HG02852 (cell line): ENCODE measurements around the gene SH2B2.

Experiments
- ATAC-seq: cut with Tn5 transposase; IDR thresholded peaks from one replicate; pipeline ENCODE4 v1.9.1; 2021; ENCODE audit warnings: mild to moderate bottlenecking, moderate library complexity; ENCODE audit not compliant: unreplicated experiment

Gene SH2B2

DNA sequence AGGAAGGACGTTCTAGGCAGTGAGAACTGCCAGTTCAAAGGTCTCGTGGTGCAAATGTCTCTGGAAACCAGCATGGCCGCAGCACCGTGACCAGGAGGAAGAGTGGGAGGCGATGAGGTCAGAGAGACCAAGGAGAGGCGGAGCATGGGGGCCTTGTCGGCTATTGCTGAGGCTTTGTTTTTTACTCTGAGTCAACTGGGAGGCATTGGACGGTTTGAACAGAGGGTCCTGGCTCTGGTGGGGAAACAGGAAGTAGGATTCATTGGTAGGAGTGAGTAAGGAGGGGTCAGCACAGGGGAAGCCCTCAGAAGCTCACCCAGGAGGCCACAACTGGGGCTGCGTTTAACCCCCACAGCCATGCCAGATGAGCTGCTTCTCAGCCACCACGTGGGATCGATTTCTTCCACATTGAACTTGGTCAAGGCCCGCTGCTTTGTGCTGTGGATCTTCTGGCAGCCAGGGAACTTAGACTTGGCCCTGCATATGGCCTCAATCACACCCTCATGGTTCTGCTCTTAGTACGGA, 22.2 kb upstream of the SH2B2 start:
- no peak for ATAC-seq

DNA sequence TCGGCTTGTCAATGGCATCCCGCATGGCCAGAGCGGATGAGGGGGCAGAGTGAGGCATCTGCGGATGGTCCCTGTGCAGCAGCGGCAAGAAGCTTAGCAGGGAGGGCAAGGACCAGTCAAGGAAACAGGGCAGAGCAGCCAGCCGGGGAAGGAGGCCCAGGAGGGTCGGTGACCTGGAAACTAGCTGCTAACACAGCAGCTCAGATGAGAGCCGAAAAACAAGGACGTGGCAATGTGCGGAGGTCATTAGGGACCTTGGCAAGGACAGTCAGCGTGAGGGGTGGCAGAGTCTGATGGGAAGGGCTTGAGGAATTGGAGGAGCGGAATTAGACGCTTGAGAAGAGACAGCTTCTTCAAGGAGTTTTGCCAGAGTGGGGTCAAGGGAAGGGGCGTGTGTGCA, 20.1 kb upstream of the SH2B2 start:
- ATAC-seq = no peak

DNA sequence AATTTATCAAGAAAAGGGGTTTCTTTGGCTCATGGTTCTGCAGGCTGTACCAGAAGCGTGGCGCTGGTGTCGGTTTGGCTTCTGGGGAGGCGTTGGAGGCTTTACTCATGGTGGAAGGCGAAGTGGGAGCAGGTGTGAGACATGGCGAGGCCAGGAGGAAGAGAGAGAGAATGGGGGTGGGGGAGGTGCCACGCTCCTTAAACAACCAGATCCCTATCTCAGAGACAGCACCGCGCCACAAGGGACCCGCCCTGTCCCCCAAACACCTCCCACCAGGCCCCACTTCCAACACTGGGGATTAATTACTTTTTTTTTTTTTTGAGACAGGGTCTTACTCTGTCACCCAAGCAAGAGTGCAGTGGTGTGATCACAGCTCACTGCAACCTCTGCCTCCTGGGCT, 18.0 kb upstream of the SH2B2 start:
- ATAC-seq = no peak

DNA sequence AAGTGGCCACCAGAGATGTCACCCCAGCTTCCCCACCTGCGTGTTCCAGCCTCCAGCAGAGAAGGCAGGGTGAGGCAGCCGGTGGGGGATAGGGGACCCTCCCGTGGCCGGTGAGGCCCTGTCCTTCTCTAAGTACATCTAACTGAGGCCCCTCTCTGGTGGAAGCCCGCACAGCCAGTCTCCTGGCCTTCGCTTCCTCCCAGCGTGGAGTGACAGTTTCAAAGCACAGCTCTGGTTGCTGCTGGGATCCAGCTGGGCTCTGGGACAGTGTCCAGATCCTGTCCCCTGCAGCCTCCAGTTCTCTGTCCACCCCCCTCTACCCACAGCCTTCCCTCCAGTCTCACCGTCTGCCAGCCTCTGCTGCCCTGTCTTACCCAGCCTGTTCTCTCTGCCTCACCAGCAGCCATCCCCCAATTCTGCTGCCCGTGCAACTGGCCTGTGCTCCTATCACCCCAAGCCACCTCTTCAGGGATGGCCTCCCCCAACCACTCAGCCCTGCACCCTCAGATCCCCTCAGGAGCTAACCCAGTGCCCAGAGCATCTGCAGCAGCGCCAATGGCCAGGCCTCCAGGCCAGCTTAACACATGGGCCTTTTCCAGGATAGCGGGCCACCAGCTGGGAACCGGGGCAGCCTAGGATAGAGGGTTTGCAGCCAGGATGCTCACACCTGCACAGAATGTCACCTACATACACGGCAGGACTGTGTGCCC, 16.3 kb upstream of the SH2B2 start:
- ATAC-seq = no peak

DNA sequence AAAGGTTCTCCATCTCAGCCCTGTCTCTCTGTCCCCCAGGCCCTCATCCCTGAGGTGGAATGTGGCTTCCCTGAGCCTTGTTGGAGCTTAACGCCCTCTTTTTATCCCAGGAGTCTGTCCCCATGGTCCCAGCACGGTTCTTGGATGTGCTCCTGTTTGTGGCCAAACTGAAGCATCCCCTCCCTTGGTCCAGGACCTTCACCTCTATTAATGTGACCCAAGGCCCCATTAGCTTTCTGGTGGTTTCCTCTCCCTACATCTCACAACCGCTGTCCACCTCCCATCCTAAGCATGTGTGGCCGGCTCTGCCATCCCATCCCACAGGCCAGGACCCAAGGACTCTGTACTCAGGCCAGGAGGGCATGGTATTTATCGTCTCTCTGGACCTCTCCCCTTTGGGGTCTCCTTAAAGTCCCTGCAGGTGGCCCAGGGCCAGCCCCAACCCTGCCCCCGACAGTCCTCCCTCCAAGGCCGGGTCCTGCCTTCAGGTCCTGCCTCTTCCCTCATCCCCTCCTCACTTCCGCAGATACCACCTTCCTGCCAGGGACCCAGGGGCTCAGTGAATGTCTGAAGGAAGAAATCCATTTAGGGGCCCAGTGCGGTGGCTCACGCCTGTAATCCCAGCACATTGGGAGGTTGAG, 15.4 kb upstream of the SH2B2 start:
- ATAC-seq = no peak

DNA sequence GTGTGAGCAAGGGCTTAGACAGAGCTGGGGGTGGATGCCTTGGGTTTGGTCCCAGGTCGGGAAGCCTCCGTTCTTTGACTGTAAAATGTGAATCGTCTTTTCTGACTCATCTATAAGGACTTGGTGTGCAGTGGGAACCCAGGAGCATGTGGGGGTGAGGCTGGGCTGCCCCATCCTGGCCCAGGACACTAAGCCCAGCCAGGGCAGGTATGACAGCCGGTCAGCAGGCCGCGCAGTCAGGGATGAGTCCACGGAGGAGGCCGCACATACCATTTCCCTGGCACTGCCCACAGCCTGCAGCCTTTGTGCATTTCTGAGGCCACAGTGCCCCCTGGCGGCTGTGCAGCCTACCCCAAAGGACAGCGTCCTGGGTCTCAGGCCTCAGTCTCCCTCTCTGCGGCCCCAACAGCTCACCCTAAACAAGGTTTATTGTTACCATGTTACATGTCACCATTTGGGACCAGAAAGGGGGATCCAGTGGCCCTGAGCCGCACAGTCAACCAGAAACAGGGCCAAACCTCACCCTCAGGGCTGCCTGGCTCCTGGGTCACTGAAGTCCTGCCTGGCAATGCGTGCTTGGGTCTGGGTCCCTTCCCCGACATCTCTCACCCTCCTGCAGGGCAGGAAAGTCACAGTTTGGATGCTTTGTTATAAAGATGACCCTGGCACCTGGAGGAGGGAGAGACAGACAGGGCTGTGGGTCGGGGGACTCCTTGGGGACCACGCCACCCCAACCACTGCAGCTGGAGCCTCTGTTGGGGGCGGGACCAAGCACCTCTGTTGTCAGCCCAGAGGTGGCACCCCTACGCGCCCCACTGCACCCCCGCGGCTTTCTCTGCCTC, 14.4 kb upstream of the SH2B2 start:
- no peak for ATAC-seq

DNA sequence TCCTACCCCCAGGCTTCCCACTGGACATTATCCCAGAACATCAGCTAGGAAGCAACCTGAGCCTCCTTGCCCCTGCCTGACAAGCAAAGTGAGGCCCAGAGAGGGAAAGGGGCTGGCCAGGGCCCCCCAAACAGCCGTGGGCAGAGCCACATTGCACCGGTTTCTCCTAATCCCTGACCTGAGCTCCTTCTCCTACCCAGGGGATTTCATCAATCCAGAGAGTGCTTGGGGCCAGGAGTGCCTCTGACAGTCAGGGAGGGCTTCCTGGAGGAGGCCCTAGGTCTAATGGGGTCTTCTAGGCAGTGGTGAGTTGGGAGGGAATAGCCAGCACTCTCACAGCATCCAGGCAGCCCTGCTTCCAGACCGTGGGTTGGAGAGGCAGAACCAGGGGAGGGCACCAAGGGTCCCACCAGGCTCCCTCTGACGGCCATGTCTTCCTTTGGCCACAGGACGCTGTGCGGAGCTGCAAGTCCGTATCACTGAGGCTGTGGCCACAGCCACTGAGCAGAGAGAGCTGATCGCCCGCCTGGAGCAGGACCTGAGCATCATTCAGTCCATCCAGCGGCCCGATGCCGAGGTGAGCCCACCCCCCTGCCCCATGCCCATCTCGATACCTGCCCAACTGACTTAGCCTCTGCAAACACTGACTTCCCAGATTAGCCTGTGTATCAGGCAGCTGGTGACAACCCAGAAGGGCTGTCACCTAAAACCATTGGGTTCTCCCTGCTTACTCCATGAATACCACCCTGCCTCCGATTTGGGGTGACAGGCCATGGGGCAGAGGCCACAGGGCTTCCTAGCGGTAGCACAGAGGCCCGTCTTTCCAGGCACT, 13.5 kb upstream of the SH2B2 start:
- ATAC-seq = no peak

DNA sequence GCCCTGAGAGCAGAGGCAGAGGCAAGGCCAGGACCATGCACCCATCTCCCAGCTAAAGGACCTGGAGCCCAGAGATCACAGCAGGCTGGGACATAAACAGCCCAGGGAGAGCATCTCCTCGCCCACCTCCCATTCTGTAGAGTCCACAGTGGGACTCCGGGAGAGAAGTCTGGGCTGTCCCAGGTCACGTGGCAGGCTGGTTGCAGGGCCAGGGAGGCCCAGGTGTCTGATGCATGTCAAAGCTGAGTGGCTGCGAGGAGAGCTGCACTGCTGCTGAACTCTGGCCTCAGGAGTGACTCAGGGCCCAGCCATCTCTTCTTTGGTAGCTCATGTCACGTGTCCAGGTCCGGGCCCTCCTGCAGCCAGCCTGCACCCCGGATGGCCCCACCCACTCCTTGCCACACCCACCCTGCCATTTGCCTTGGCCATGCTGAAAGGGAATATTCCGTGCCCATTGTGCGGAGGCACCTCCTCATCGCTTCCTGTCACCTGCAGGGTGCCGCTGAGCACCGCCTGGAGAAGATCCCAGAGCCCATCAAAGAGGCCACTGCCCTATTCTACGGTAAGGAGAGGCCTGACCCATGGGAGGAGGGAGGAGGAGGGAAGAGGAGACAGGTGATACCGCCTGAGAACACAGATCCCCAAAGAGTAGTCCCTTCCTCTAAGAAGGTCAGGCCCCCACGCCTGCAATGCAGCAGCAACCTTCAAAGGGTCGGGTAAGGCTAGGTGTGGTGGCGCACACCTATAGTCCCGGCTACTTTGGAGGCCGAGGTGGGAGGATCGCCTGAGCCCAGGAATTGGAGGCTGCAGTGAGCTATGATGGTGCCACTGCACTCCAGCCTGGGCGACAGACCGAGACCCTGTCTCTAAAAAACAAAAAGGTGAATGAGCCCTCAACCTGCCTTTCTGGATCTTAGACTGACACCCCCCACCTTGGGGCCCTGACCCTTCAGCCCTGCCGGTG, 12.6 kb upstream of the SH2B2 start:
- ATAC-seq = no peak

DNA sequence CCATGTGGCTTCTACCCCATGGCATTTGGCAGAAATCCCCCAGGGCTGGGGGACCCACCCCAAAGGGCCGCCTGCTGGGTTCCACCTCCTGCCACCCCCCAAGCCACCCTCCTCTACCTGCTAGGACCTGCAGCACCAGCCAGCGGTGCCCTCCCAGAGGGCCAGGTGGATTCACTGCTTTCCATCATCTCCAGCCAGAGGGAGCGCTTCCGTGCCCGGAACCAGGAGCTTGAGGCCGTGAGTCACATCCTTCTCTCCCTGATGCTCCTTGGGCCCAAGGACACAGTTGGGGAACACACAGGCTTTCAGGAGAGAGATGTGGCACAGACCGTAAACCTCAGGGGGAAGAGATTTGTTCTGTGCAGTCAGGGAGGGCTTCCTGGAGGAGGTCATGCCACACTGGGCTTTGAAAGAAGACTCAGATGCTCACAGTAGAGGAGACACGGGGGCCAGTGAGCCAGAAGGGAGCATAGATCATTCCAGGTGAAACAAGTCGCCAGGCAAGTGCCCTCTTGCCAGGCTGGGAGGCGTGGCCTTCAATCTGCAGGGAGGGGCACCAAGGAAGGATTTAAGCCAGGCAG, 11.5 kb upstream of the SH2B2 start:
- no peak for ATAC-seq

DNA sequence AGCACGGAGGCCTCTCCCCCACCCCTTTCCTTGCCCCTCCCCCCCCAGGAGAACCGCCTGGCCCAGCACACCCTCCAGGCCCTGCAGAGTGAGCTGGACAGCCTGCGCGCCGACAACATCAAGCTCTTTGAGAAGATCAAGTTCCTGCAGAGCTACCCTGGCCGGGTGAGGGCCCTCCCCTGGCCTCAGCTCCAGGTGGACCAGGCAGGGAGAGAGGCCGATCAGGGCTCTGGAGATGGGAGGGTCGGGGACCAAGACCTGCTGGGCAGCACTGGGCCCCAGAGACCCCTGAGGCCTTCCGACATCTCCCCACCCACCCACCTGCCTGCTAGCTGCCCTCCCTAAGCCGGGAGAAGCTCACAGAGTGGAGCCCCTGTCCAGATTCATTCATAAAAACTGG, 8.8 kb upstream of the SH2B2 start:
- no peak for ATAC-seq

DNA sequence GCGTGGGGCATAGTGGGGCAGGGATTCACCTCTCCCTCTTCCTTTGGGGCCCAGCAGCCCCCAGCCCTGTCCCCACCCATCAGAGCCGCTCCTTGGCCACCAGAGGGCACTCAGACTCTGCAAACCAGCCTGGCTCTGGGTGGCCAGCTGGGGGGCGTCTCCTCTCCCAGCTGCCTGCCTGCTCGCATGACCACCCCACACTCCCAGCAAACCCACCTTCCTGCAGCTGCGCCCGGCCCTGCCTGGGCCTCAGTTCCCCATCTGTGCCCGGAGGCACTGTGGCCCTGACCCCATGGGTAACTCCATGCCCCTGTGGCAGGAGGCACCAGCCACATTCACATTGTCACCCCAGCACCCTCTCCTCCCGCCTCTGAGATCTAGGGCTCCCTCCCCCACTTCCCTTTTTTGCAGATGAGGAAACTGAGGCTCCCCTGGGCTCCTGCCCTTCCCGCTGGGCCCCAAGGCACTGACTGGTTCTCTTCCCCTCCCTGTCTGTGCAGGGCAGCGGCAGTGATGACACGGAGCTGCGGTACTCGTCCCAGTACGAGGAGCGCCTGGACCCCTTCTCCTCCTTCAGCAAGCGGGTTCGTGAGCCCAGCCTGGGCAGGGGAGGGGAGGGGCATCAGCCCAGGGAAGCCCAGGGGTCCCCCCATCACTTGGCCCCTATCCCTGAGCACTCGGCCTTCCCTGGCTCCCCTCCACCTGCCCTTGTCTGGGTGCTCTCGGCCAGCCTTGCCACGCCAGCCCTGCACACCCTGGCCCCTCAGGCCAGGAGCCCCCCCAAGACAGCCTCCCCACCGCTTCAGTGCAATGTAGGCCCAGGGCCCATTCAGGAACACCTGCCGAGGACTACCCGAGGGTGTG, 6.9 kb upstream of the SH2B2 start:
- ATAC-seq = peak; percentile 69

DNA sequence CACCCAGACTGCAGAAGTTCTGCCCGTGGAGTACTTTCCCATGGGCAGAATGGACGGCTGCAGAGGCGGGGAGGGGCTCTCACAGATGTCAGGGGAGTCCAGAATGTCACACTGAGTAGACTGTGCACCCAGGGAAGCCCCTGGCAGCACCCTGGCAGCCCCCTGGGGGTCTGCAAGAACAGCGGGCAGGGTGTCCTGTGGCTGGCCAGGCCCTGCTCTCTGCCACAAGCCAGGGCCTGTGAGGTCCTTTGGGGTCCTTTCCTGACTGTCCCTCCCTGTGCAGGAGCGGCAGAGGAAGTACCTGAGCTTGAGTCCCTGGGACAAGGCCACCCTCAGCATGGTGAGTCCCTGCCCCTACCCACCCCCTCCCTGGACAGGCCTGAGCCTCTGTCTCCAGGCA, 6.1 kb upstream of the SH2B2 start:
- no peak for ATAC-seq

DNA sequence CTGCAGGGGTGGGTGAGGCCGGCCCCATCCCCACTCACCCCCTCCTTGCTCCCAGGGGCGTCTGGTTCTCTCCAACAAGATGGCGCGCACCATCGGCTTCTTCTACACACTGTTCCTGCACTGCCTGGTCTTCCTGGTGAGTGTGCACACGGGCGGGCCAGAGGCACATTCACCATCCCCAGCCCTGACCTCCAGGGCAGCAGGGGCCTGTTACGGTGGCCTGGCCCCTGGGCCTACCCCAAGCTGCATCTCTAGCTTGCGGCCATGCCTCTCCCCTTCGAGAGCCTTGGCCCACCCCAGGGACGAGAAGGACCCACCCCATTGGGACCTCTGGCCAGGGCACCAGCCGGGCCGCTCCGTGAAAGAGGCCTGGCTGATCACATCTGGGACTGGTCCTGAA, 4.9 kb upstream of the SH2B2 start:
- no peak for ATAC-seq

DNA sequence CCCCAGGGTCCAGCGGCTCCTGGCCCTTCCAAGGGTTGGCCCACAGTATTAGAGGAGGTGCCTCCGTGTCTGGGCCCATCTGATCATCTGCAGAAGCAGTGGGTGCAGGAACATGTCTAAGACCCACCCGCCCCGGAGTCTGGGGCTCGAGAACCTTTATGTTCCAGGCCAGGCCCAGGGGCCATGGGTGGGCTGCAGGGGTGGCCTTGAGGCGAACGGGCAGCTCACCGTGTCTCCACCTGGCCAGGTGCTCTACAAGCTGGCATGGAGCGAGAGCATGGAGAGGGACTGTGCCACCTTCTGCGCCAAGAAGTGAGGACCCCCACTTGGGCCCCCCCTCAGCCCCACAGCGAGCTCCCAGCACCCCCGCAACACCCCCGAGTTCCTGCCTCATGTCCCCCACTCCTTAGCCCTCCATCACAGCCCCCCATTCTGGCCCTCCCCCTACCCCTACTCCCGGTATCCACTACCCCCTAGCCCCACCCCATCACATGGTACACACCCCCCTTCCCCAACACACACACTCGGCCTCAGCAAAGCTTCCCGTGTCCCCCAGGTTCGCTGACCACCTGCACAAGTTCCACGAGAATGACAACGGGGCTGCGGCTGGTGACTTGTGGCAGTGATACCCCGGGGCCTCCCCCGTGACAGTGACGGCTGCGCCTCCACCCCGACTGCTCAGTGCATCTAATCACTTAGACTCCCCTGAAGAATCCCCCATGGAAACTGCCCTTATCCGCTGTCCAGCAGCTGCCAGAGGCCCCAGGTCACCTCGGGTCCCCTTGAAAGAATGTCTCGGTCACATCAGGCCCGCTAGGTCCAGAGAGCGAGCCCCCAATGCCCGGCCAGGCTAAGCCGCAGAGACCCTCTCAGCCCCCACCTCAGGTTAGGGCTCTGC, 4.0 kb upstream of the SH2B2 start:
- no peak for ATAC-seq

DNA sequence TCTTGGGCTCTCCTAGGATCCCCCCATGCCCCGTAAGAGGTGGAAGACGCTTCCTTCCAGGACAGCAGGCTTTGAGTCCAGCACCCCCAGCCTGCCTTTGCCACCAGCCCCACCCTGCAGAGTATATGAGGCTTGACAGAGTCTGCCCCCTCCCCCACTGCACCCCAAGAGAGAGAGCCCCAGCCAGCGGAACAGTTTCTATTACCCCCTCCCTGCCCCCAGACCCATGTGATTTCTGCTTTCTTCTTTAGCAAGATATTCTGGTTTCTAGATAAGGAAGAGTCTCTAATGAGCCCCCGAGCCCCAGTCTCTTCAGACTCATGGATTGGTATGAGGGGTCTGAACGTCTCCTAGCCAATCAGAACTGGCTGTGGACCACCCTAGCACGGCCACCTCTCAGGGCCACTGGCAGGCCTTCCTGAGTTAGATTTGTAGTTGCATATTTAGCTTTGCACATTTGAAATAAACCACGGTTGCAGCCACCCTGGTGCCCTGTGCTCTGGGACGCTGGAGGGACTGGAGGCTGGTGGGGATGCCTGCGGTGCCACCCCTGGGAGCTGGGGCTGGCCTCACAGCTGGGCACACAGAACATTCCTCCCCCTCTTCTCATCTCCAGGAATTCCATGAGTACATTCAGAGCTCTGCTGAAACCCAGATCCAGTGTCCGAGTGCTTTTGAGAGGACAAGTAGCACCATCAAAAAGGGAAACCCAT, 3.0 kb upstream of the SH2B2 start:
- no peak for ATAC-seq

DNA sequence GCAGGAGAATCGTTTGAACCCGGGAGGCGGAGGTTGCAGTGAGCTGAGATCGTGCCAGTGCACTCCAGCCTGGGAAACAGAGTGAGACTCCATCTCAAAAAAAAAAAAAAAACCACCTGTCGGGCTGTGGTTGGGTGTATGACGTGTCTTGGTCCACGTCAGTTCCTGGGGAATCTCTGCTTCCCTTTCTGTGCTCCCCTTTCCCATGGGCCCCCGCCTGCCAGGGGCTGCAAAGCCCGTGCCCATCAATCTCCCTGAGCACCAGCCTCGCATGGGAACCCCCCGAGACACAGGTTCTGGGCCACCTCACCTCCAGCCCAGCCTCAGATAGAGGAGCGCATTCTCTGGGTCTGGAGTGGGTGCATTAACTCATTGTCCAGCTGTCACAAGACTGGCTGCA, 2.3 kb upstream of the SH2B2 start:
- no peak for ATAC-seq
